ENCODE results near the gene COL16A1.
A peak's percentile ranks its signal among the peaks of the same experiment; 100 is the strongest.

Gene COL16A1

GRCh38 chr1:31621847-31622730, 81.7 kb downstream of the COL16A1 start:
- no peak for DNase-seq

- no peak for DNase-seq
Observed at GRCh38 chr1:31621498-31621820, 82.4 kb downstream of the COL16A1 start.

GRCh38 chr1:31620631-31621497, 83.0 kb downstream of the COL16A1 start:
- no peak for DNase-seq

GRCh38 chr1:31618916-31619846, 84.6 kb downstream of the COL16A1 start:
- DNase-seq = no peak

GRCh38 chr1:31617916-31618746, 85.7 kb downstream of the COL16A1 start:
- DNase-seq = peak; percentile 40

- DNase-seq = no peak
Observed at GRCh38 chr1:31617218-31617915, 86.5 kb downstream of the COL16A1 start, which contains the start of gene HCRTR1. HCRTR1 (plus strand) TSS chr1:31617689; CDS start chr1:31619193, 1,504 bp downstream.

GRCh38 chr1:31615939-31616338, 87.9 kb downstream of the COL16A1 start:
- DNase-seq = no peak

- DNase-seq = no peak
Observed at GRCh38 chr1:31615414-31615813, 88.4 kb downstream of the COL16A1 start.

- DNase-seq = no peak
Observed at GRCh38 chr1:31614414-31615005, 89.3 kb downstream of the COL16A1 start.

GRCh38 chr1:31609514-31610118, 94.2 kb downstream of the COL16A1 start:
- no peak for DNase-seq

- no peak for DNase-seq
Observed at GRCh38 chr1:31607360-31607759, 96.5 kb downstream of the COL16A1 start.

GRCh38 chr1:31605908-31606427, 97.8 kb downstream of the COL16A1 start:
- no peak for DNase-seq
